GM18951 (cell line): Measurements from ENCODE around the gene RBPJ.
A peak's percentile ranks its signal among the peaks of the same experiment; 100 is the strongest.

Experiments
- POLR2A ChIP-seq: IDR thresholded peaks from 4 replicates; pipeline ENCODE4 v1.6.1; 2011; ENCODE audit warnings: mild to moderate bottlenecking; ENCODE audit not compliant: insufficient read length, insufficient read depth; ENCODE audit errors: extremely low read depth
- in situ Hi-C: fragments of 300-500 bp; cut with MboI; formaldehyde crosslinking; loops from one replicate; pipeline ENCODE4 v1.12.0; 2022; ENCODE audit warnings: low sequenced_read_pairs, mixed read lengths, inconsistent platforms; ENCODE audit not compliant: unreplicated experiment

The RBPJ gene

GRCh38 chr4:26317766-26318165 is 3.0 kb upstream of the RBPJ start:
- TF ChIP-seq POLR2A = no peak
- in situ Hi-C loops = no loop called here

GRCh38 chr4:26319467-26319948 is 1.3 kb upstream of the RBPJ start:
- in situ Hi-C loops = no loop called here
- TF ChIP-seq POLR2A = peak; percentile 56

- in situ Hi-C loops = loop anchor here (10.0 kb wide), 1 partner anchor 245 kb away; no protein-coding TSS in a partner anchor
- no peak for TF ChIP-seq POLR2A
Measured at GRCh38 chr4:26319949-26320537, 771 bp upstream of the RBPJ start.

- in situ Hi-C loops = loop anchor here (10.0 kb wide), 1 partner anchor 247 kb away; no protein-coding TSS in a partner anchor
- no peak for TF ChIP-seq POLR2A
Measured at GRCh38 chr4:26321373-26322221, 783 bp downstream of the RBPJ start.

GRCh38 chr4:26322346-26322745 is 1.5 kb downstream of the RBPJ start:
- in situ Hi-C loops = loop anchor here (10.0 kb wide), 1 partner anchor 248 kb away; no protein-coding TSS in a partner anchor

GRCh38 chr4:26323821-26324220 is 3.0 kb downstream of the RBPJ start:
- in situ Hi-C loops = loop anchor here (10.0 kb wide), 1 partner anchor 249 kb away; no protein-coding TSS in a partner anchor
- no peak for TF ChIP-seq POLR2A

More at GRCh38 chr4:26322346-26322745, 1.5 kb downstream of the RBPJ start:
- TF ChIP-seq POLR2A = no peak

GRCh38 chr4:26325191-26325590 is 4.4 kb downstream of the RBPJ start:
- no peak for TF ChIP-seq POLR2A
- in situ Hi-C loops = loop anchor here (5.0 to 10.0 kb wide), 2 partner anchors 82 to 250 kb away; no protein-coding TSS in a partner anchor

GRCh38 chr4:26326791-26327190 is 6.0 kb downstream of the RBPJ start:
- no peak for TF ChIP-seq POLR2A
- in situ Hi-C loops = loop anchor here (5.0 to 10.0 kb wide), 2 partner anchors 81 to 252 kb away; no protein-coding TSS in a partner anchor

GRCh38 chr4:26330186-26330787 is 9.5 kb downstream of the RBPJ start:
- in situ Hi-C loops = no loop called here
- TF ChIP-seq POLR2A = no peak

GRCh38 chr4:26330946-26331345 is 10.1 kb downstream of the RBPJ start:
- in situ Hi-C loops = no loop called here
- TF ChIP-seq POLR2A = no peak

- no peak for TF ChIP-seq POLR2A
- in situ Hi-C loops = no loop called here
Measured at GRCh38 chr4:26331380-26331950, 10.7 kb downstream of the RBPJ start.

- in situ Hi-C loops = no loop called here
- TF ChIP-seq POLR2A = no peak
Measured at GRCh38 chr4:26334366-26334765, 13.6 kb downstream of the RBPJ start.

- no peak for TF ChIP-seq POLR2A
- in situ Hi-C loops = no loop called here
Measured at GRCh38 chr4:26337612-26338011, 16.8 kb downstream of the RBPJ start.
